ENCODE data around the gene SOX6.

Gene SOX6

DNA sequence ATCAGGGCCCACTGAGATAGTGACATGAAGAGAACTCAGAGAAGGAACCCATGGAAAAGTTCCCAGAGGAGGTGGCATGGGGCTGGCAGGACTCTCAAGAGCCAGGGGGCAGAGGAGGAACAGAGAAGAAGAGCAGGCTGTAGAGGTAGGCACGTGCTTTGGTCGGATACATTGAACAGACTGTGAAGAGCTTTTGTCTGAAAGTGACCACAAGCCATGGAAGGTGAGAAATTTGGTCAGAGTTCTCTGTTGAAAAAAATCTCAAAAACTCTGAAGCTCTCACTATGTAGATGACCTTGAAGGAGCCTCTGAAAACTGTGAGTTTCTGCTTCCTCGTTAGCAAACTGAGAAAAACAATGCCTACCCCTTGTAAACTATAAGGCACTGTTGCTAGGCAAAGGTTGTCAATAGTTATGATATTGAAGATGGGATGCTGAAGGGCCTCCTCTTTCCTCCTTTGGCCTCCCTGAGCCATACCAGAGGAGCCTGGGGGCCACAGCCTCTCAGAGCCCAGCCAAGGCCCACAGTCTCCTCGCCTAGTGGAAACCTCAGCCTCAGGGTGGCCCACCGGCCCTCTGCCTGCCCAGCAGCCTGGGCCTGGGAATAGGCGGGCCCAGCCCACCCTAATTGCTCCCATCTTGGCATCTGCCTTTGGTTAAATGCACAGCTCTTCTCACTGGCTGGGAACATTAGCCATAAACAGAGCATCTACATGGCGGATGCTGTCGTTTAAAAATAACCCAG is 415.7 kb downstream of the SOX6 start:
- intact Hi-C loops (cut with micrococcal nuclease), result no loop called here
- H3K36me3 Mint-ChIP-seq (ENCODE audit: low read depth), result no peaks in the 10 kb centered on the region

DNA sequence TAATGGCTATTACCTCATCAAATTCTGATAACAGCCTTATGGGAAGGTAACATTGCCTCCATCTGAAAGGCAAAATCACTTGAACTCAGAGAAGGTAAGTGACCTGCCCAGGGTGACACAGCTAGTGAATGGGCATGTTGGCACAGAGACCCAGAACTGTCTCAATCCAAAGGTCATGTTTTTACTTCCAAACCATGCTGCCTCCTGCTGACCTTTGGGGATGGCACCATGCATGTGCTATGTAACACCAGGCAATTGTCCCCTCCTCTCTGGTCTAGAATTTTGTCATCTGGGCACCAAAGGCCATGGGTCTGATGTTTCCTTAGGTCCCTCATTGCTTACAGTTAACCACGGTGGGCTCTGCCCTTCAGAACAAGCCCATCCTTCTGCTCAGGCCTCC is 417.4 kb downstream of the SOX6 start:
- H3K9me3 Mint-ChIP-seq, result no peaks in the 10 kb centered on the region
- H3K4me1 Mint-ChIP-seq (ENCODE audit: low read depth), result peaks cover 7% of the 10 kb centered on the region
- H3K4me3 Mint-ChIP-seq, result no peak overlapping the region
- no peak overlapping the region for H3K27ac Mint-ChIP-seq
- intact Hi-C loops (cut with micrococcal nuclease), result no loop called here
- peaks cover 5% of the 10 kb centered on the region for H3K27me3 Mint-ChIP-seq
- no peaks in the 10 kb centered on the region for H3K36me3 Mint-ChIP-seq (ENCODE audit: low read depth)

More for the DNA sequence above, 415.7 kb downstream of the SOX6 start:
- no peaks in the 10 kb centered on the region for H3K27me3 Mint-ChIP-seq
- H3K9me3 Mint-ChIP-seq, result no peaks in the 10 kb centered on the region
- H3K27ac Mint-ChIP-seq, result peak overlapping the region; percentile 2
- no peak overlapping the region for H3K4me3 Mint-ChIP-seq
- H3K4me1 Mint-ChIP-seq (ENCODE audit: low read depth), result no peaks in the 10 kb centered on the region

- no peaks in the 10 kb centered on the region for H3K36me3 Mint-ChIP-seq (ENCODE audit: low read depth)
- peaks cover 7% of the 10 kb centered on the region for H3K4me1 Mint-ChIP-seq (ENCODE audit: low read depth)
- peaks cover 5% of the 10 kb centered on the region for H3K27me3 Mint-ChIP-seq
- no peak overlapping the region for H3K27ac Mint-ChIP-seq
- H3K4me3 Mint-ChIP-seq, result no peak overlapping the region
- no peaks in the 10 kb centered on the region for H3K9me3 Mint-ChIP-seq
- intact Hi-C loops (cut with micrococcal nuclease), result no loop called here
Measured at GRCh38 chr11:15938121-15938611, 418.2 kb downstream of the SOX6 start.

DNA sequence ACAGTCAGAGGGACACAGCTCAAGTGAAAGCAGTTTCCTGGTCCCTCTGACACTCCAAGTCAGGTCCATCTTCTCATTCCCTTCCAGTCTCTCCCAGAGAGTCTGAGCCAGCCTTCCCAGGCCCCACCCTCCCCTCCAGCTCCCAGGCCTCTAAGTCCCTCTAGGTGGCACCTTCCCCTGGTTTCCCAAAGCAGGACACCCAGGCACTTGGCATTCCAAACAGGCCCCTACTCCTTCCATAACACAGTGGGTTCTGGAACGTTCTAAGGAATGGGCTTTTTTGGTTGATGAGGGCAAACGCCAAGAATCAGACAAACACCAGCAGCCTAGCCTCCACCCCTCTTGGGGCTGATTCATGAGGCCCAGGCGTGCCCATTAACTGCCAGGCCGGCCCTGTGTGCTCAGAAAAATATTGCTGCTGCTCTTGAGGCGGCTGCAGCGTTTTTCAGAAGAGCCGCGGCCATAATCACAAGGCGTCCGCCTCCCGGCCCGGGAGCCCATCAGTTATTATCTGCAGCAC is 418.7 kb downstream of the SOX6 start:
- no peak overlapping the region for H3K27ac Mint-ChIP-seq
- no peaks in the 10 kb centered on the region for H3K9me3 Mint-ChIP-seq
- peaks cover 5% of the 10 kb centered on the region for H3K27me3 Mint-ChIP-seq
- peaks cover 7% of the 10 kb centered on the region for H3K4me1 Mint-ChIP-seq (ENCODE audit: low read depth)
- no peaks in the 10 kb centered on the region for H3K36me3 Mint-ChIP-seq (ENCODE audit: low read depth)
- intact Hi-C loops (cut with micrococcal nuclease), result no loop called here
- H3K4me3 Mint-ChIP-seq, result no peak overlapping the region

DNA sequence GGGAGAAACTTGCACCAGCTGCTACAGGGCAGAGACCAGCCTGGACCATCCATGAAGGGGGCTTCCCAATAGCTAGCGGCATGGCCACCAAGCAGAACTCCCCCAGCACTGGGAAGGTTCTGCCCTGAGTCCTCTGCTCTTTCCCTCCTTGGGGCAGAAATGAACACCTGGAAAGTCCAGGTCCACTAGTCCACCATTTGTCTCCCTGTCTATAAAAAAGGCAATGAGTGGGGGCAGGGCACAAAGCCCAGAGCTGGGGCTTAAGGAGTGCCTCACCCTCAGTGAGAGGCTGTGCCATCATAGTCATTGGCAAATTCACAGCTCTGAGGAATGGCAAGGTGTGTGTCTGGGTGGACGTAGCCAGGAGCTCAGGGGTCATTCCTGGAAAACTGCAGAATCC is 420.3 kb downstream of the SOX6 start:
- intact Hi-C loops (cut with micrococcal nuclease), result no loop called here
- H3K4me1 Mint-ChIP-seq (ENCODE audit: low read depth), result peaks cover 7% of the 10 kb centered on the region
- peaks cover 7% of the 10 kb centered on the region for H3K27me3 Mint-ChIP-seq
- H3K36me3 Mint-ChIP-seq (ENCODE audit: low read depth), result no peaks in the 10 kb centered on the region
- no peak overlapping the region for H3K27ac Mint-ChIP-seq
- no peaks in the 10 kb centered on the region for H3K9me3 Mint-ChIP-seq
- H3K4me3 Mint-ChIP-seq, result no peak overlapping the region

- H3K4me3 Mint-ChIP-seq, result no peak overlapping the region
- no peaks in the 10 kb centered on the region for H3K9me3 Mint-ChIP-seq
- H3K36me3 Mint-ChIP-seq (ENCODE audit: low read depth), result no peaks in the 10 kb centered on the region
- no peak overlapping the region for H3K27ac Mint-ChIP-seq
- intact Hi-C loops (cut with micrococcal nuclease), result no loop called here
- peaks cover 7% of the 10 kb centered on the region for H3K4me1 Mint-ChIP-seq (ENCODE audit: low read depth)
- H3K27me3 Mint-ChIP-seq, result peaks cover 7% of the 10 kb centered on the region
Measured at GRCh38 chr11:15935373-15935772, 421.0 kb downstream of the SOX6 start.

GRCh38 chr11:15933886-15934625 is 422.3 kb downstream of the SOX6 start:
- intact Hi-C loops (cut with micrococcal nuclease), result no loop called here
- Mint-ChIP-seq H3K27me3 (peaks cover 9% of the 10 kb centered on the region), H3K4me3 (no peak overlapping the region), H3K9me3 (no peaks in the 10 kb centered on the region), H3K27ac (no peak overlapping the region), H3K4me1 (ENCODE audit: low read depth) (peaks cover 7% of the 10 kb centered on the region), H3K36me3 (ENCODE audit: low read depth) (no peaks in the 10 kb centered on the region)

DNA sequence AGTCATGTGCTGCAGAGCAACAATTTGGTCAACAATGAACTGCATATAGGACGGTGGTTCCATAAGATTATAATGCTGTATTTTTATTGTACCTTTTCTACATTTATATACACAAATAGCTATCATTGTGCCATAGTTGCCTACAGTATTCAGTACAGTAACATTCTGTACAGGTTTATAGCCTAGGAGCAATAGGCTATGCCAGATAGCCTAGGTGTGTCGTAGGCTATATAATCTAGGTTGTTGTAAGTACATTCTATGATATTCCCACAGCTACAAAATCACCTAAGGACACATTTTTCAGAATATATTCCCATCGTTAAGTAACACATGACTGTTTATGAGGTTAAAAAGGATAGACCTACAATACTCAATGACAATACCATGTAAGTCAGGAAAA is 423.9 kb downstream of the SOX6 start:
- Mint-ChIP-seq H3K4me3 (no peak overlapping the region), H3K4me1 (ENCODE audit: low read depth) (peaks cover 7% of the 10 kb centered on the region), H3K27me3 (peaks cover 9% of the 10 kb centered on the region), H3K9me3 (no peaks in the 10 kb centered on the region), H3K27ac (no peak overlapping the region), H3K36me3 (ENCODE audit: low read depth) (no peaks in the 10 kb centered on the region)
- intact Hi-C loops (cut with micrococcal nuclease), result no loop called here

GRCh38 chr11:15931497-15931896 is 424.8 kb downstream of the SOX6 start:
- H3K27ac Mint-ChIP-seq, result no peak overlapping the region
- H3K4me1 Mint-ChIP-seq (ENCODE audit: low read depth), result peaks cover 7% of the 10 kb centered on the region
- no peaks in the 10 kb centered on the region for H3K9me3 Mint-ChIP-seq
- H3K27me3 Mint-ChIP-seq, result peaks cover 9% of the 10 kb centered on the region
- intact Hi-C loops (cut with micrococcal nuclease), result no loop called here
- no peaks in the 10 kb centered on the region for H3K36me3 Mint-ChIP-seq (ENCODE audit: low read depth)
- H3K4me3 Mint-ChIP-seq, result no peak overlapping the region

DNA sequence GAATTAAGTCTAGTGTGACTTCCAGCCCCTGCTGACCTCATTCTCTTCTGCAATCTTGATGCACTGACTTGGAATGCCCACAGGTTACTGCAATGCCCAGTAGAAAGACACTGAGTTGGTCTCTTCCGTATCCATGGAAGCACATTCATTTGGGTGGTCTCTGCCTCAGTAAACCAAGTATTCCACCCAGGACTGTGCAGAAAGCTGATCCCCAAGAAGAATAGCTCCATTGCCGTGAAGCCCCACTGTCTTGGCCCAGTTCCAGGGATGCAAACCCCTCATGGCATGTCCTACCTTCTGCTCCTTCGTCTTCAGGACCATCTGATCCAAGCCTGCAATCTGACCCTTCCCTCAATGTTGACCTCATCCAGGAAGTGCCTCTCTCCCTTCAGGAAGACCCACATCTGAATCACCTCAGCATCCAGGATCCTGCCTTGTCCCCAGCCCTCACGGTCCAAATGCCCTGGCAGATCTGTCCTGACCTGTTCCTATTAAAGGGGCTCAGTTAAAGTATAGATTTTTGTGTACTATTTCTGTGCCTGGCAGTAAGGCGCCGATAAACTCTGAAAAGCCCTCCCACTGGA is 425.8 kb downstream of the SOX6 start:
- Mint-ChIP-seq H3K4me1 (ENCODE audit: low read depth) (peaks cover 7% of the 10 kb centered on the region), H3K27ac (no peak overlapping the region)

GRCh38 chr11:15929371-15929901 is 426.9 kb downstream of the SOX6 start:
- Mint-ChIP-seq H3K4me3 (no peak overlapping the region), H3K27me3 (peaks cover 4% of the 10 kb centered on the region), H3K27ac (no peak overlapping the region), H3K36me3 (ENCODE audit: low read depth) (no peaks in the 10 kb centered on the region), H3K4me1 (ENCODE audit: low read depth) (peaks cover under 1% of the 10 kb centered on the region), H3K9me3 (no peaks in the 10 kb centered on the region)
- intact Hi-C loops (cut with micrococcal nuclease), result no loop called here

More for the DNA sequence above, 425.8 kb downstream of the SOX6 start:
- H3K9me3 Mint-ChIP-seq, result no peaks in the 10 kb centered on the region
- H3K36me3 Mint-ChIP-seq (ENCODE audit: low read depth), result no peaks in the 10 kb centered on the region
- peaks cover 9% of the 10 kb centered on the region for H3K27me3 Mint-ChIP-seq
- intact Hi-C loops (cut with micrococcal nuclease), result no loop called here
- H3K4me3 Mint-ChIP-seq, result no peak overlapping the region

GRCh38 chr11:15927864-15928217 is 428.5 kb downstream of the SOX6 start:
- no peaks in the 10 kb centered on the region for H3K9me3 Mint-ChIP-seq
- intact Hi-C loops (cut with micrococcal nuclease), result no loop called here
- no peaks in the 10 kb centered on the region for H3K36me3 Mint-ChIP-seq (ENCODE audit: low read depth)
- peaks cover 4% of the 10 kb centered on the region for H3K27me3 Mint-ChIP-seq
- H3K4me3 Mint-ChIP-seq, result no peak overlapping the region
- H3K4me1 Mint-ChIP-seq (ENCODE audit: low read depth), result no peaks in the 10 kb centered on the region
- H3K27ac Mint-ChIP-seq, result no peak overlapping the region

GRCh38 chr11:15927196-15927863 is 429.0 kb downstream of the SOX6 start:
- Mint-ChIP-seq H3K27me3 (peaks cover 4% of the 10 kb centered on the region), H3K4me3 (no peak overlapping the region), H3K4me1 (ENCODE audit: low read depth) (no peaks in the 10 kb centered on the region), H3K36me3 (ENCODE audit: low read depth) (no peaks in the 10 kb centered on the region), H3K9me3 (no peaks in the 10 kb centered on the region), H3K27ac (no peak overlapping the region)
- intact Hi-C loops (cut with micrococcal nuclease), result no loop called here
